Lower leg skin (tissue), 4 donors: ENCODE results near the gene NAP1L1. TPM values are rescaled to one million over a fixed set of nuclear protein-coding genes. Genes with fewer than 3 reads are reported as not detected.

ENCODE experiments used
- DNase-seq, 2 donors: peaks; one replicate each; pipeline ENCODE4 v3.0.0-alpha.2; 2019; ENCODE audit warnings: low spot score in 2 of 2
- H3K4me3 ChIP-seq: fragments of 200-600 bp; sonication (generic); 2 replicates; pipeline ENCODE4 v1.5.1; 2017; ENCODE audit warnings: mild to moderate bottlenecking, low read depth; ENCODE audit not compliant: poor library complexity, severe bottlenecking
- CTCF ChIP-seq, 3 donors: fragments of 450-650 bp; IDR thresholded peaks; one replicate each; pipeline ENCODE4 v1.5.1; 2016; ENCODE audit warnings: antibody characterized with exemption in 3 of 3, mild to moderate bottlenecking in 3 of 3, moderate library complexity in 2 of 3
- POLR2A ChIP-seq, 2 donors: fragments of 450-650 bp; IDR thresholded peaks; one replicate each; pipeline ENCODE4 v1.6.1; 2016 to 2017; ENCODE audit warnings: antibody characterized with exemption in 2 of 2, mild to moderate bottlenecking in 1 of 2, moderate library complexity in 1 of 2
- WGBS, 2 donors: methylation state at CpG; one replicate each; pipeline ENCODE4 v1.1.5; 2018; 5-methylcytosine and 5-hydroxymethylcytosine counted together
- intact Hi-C: fragments of 100-400 bp; cut with DNase I; formaldehyde crosslinking; loops from one replicate; pipeline ENCODE4 v1.15.0; 2023; ENCODE audit warnings: low total_unique reads
- total RNA-seq, 4 donors: library from RNA; depleted of rRNA; stranded (reverse); fragments of >200 nt; gene quantifications; one replicate each; pipeline ENCODE4 v1.1.0, GENCODE V29; 2016

NAP1L1 gene
- total RNA-seq, 4 donors from 2014 or later = 150 to 198 (median 179) TPM

DNA sequence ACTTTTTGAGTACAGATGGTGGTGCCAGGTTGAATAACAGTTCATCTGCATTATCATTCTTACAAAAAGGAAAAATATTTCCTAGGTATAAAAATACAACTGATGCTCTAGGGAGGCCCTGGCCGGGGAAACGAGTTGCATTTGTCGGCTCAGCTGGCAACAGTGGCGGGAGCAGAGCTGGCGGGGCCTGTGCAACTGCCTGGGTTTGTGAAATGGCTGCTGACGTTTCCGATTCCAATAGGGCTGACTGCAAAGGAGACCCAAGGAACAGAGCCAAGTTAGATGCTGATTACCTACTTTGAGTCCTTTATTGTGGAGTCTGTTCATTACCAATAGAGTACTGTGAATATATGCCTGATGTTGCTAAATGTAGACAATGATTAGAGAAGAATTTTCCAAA lies 27.2 kb downstream of the NAP1L1 start:
- WGBS, 2 donors = 92 to 94% methylated on average over 7 of the region's 7 CpGs
- no peak for TF ChIP-seq POLR2A (IDR thresholded peaks at IDR 0.05)
- no peak for TF ChIP-seq CTCF (IDR thresholded peaks at IDR 0.05)
- no peak overlapping the region for H3K4me3 ChIP-seq
- DNase-seq = no peak
- intact Hi-C loops = no loop called here

DNA sequence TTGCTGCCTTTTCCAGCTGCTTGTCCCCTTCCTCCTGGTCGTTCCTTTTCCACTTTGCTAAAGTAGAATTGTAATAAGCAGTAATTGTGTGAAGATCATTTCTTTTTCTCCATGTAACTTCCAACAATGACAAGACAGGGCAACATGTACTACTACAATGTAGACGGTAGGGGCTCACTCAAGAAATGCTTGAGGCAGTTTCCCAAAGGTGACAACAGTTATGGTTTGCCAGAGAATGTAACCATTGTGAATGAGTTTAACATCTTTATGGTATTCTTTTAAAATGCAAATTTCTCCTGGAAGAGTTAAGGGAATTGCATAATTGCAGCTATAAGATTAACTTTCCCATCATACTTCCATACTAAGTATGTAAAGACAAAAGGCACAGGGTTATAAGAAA lies 29.1 kb downstream of the NAP1L1 start:
- intact Hi-C loops = no loop called here
- no peak for TF ChIP-seq POLR2A (IDR thresholded peaks at IDR 0.05)
- TF ChIP-seq CTCF (IDR thresholded peaks at IDR 0.05) = no peak
- 72 to 75% methylated on average over 2 of the region's 2 CpGs for WGBS, 2 donors
- no peak for DNase-seq
- no peak overlapping the region for H3K4me3 ChIP-seq

GRCh38 chr12:76049575-76050251 lies 34.8 kb downstream of the NAP1L1 start:
- DNase-seq = no peak
- H3K4me3 ChIP-seq = no peak overlapping the region
- 91 to 94% methylated on average over 4 of the region's 4 CpGs for WGBS, 2 donors
- intact Hi-C loops = no loop called here
- no peak for TF ChIP-seq POLR2A (IDR thresholded peaks at IDR 0.05)

DNA sequence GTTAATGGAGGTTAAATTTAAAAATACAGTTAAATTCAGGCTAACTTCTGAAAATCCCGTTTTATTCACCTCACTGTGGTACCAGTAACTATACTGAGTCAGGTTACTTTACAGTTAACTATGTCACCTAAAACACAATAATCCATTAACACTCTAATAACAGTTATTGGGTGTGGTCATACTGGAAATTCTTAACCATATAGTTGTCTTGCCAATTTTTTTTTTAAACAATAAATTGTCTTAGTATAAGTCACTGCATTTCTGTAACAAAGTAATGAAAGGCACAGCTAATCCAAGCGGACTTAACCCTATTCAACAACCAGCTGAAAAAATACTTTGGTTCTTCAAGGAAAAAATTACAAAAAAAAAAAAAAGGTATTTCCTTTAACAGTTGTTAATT lies 36.7 kb downstream of the NAP1L1 start:
- TF ChIP-seq CTCF (IDR thresholded peaks at IDR 0.05) = no peak
- no peak for TF ChIP-seq POLR2A (IDR thresholded peaks at IDR 0.05)
- 67 to 88% methylated on average over 2 of the region's 2 CpGs for WGBS, 2 donors
- no peak for DNase-seq
- no peak overlapping the region for H3K4me3 ChIP-seq
- intact Hi-C loops = no loop called here

DNA sequence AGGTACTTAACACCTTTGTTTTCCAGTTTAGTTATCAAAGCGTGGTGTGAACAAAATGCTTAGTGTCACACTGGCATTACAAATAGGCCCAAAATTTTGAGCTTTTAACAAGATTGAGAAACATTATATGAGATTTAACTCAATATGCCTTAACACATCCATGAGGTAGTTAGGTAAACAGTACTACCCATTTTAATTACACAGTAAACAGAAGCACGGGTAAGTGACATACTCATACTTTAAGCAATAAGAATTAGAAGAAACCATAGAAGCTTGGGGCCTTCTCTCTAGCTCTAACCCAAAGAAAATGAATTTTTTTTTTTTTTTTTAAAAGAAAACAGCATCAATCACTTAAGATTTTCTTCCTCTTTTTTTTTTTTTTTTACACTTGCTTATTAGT lies 37.4 kb downstream of the NAP1L1 start:
- 92 to 97% methylated on average over 2 of the region's 2 CpGs for WGBS, 2 donors

DNA sequence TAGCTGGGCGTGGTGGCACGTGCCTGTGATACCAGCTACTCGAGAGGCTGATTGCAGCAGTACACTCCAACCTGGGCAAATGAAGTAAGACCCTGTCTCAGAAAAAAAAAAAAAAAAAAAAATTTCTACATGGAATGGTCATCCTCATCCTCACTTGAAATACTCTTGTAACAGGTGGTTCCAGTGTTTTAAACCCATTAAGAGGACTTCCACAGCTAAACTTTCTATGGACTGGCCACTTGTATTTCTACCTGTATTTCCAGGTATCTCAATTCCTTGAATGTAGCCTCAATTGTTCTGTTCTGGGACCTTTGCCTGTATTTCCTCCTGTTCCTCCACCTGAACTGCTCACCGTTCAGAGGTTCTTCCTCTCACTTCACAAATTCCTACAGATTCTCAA lies 41.1 kb downstream of the NAP1L1 start:
- intact Hi-C loops = no loop called here
- 93 to 95% methylated on average over 4 of the region's 4 CpGs for WGBS, 2 donors
- TF ChIP-seq CTCF (IDR thresholded peaks at IDR 0.05) (no peak), POLR2A (IDR thresholded peaks at IDR 0.05) (no peak)
- no peak overlapping the region for H3K4me3 ChIP-seq
- DNase-seq = no peak

More for the DNA sequence above, 37.4 kb downstream of the NAP1L1 start:
- H3K4me3 ChIP-seq = no peak overlapping the region
- no peak for DNase-seq
- no peak for TF ChIP-seq POLR2A (IDR thresholded peaks at IDR 0.05)
- no peak for TF ChIP-seq CTCF (IDR thresholded peaks at IDR 0.05)
- intact Hi-C loops = no loop called here
